GM18507 (cell line): ENCODE measurements around the gene IL13.
"Not testable (repeated sequence)": the region's sequence is repeated elsewhere in the genome, so short reads cannot be mapped to it uniquely, and the experiment has no call there.

Source experiments
- DNase-seq: peaks from one replicate; pipeline ENCODE4 v3.0.0; 2011; ENCODE audit warnings: low read depth; ENCODE audit not compliant: insufficient read length; ENCODE audit errors: extremely low spot score
- FAIRE-seq: peaks from 2 replicates; lab custom pipeline; 2011; peaks lifted over from hg19 to GRCh38; lab: Jason Lieb, UNC

The IL13 gene

DNA sequence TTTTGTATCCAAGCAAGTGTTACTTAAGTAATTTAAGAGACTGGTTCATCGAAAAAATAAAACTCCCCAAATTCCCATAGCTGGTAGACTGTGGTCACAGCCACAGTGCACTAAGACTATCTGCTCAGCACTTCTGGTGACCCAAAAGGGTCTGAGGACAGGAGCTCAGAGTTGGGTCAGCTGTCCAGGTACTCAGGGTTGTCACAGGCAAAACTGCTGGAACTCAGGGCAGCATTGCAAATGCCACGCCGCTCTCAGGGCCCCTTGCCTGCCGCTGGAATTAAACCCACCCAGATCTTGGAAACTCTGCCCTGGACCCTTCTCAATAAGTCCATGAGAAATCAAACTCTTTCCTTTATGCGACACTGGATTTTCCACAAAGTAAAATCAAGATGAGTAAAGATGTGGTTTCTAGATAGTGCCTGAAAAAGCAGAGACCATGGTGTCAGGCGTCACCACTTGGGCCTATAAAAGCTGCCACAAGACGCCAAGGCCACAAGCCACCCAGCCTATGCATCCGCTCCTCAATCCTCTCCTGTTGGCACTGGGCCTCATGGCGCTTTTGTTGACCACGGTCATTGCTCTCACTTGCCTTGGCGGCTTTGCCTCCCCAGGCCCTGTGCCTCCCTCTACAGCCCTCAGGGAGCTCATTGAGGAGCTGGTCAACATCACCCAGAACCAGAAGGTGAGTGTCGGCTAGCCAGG is at the start of gene IL13:
Gene IL13 (plus strand): TSS at position 498 of the 705 bp plus-strand sequence. CDS start 14 bp downstream, at position 512.
- FAIRE-seq (no peak), DNase-seq (no peak)

- DNase-seq (no peak), FAIRE-seq (peak; percentile 9)
Observed at GRCh38 chr5:132611965-132612364, 46.0 kb upstream of the IL13 start.

GRCh38 chr5:132612846-132613245 is 45.1 kb upstream of the IL13 start:
- DNase-seq (no peak), FAIRE-seq (peak; percentile 55)

- FAIRE-seq (no peak), DNase-seq (no peak)
Observed at GRCh38 chr5:132621699-132622098, 36.3 kb upstream of the IL13 start.

DNA sequence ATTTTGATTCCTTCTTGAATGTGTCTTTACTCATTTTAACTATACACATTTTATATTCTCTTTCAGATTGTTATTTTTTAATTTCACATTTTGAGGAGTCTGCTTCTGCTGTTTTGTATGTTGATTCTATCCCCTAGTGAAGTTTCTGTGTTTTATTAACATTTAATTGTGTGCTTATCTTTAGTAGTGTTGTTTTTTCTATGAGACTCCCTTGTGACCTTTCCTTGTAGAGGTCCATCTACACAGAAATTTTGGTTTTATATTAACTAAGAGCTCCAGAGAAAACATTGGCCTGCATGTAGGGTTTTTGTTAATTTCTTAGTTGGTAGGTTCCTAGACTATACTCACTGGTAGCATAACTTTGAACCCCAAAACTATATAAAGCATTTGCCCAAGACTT is 35.4 kb upstream of the IL13 start:
- FAIRE-seq, result peak; percentile 29
- DNase-seq, result no peak

DNA sequence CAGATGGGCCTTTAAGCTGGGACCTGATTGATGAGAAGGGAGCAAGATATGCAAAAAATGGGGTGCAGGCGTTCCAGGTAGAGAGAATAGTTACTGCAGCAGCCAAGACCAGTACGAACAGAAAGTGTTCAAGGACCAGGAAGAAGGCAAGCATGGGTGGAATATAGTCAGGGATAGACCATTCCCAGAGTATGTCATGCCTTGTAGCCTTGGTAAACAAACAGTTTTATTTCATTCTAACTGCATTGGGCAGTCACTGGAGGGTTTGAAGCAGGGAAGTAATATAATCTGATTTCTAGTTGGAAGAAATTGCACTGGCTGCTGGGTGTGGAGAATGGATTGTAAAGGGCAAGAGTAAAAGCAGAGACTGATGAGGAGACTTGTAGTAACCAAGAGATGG is 30.5 kb upstream of the IL13 start:
- FAIRE-seq (no peak), DNase-seq (no peak)

GRCh38 chr5:132628814-132629213 is 29.2 kb upstream of the IL13 start:
- no peak for DNase-seq
- peak; percentile 64 for FAIRE-seq

DNA sequence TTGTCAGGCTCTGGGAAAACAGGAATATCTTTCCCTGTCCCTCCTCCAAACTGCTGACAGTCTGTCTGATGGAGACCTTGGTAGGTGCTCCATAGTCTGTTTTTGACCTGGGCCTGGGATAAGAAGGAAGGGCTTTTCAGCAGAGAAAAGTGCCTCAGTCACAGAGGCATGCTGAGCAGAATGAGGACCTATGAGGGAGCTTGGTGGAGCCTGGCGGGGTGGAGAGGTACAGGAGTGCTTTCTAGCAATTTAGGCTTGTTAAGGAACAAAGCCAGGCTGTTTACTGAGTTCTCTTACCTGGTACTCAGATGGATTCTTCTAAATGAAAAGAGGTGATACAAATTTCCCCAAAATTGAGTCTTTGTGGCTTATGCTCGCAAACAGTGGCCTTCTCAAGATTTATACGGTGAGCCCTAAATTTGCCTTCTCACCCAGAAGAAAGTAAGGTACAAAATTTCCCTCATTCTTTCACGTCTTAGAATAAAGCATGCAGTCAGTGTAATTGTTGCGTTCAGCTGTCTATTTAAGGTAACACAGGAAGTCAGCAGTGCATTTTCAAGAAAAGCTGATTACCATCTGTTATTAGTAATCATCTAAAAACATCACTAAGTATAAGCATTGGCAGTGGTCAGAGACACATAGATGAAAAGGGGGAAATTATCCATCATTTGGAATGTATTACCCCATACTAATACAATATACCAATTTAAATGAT is 28.6 kb upstream of the IL13 start:
- peak; percentile 59 for FAIRE-seq
- DNase-seq, result no peak

GRCh38 chr5:132633587-132633986 is 24.4 kb upstream of the IL13 start:
- not testable (repeated sequence) for FAIRE-seq, DNase-seq

DNA sequence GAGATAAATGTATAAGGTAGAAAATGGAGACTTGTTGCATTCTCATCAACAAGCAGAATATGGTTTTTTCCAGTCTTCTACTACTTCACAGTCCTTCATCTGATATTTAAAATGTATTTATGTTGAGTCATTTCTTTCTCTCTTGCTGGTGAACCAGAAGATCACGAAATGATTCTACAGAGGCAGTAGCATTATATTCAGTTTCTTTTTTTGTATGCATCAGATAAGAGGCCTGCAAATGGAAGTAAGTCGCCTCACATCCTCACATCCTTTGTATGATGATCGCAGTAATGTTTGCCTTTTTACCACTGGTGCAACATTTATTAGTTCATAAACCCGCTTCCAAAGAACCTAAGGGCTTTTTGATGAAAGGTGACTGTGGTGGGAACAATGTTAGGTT is 22.1 kb upstream of the IL13 start:
- FAIRE-seq (peak; percentile 84), DNase-seq (no peak)

- FAIRE-seq, result no peak
- DNase-seq, result no peak
Observed at GRCh38 chr5:132637241-132637640, 20.7 kb upstream of the IL13 start.

DNA sequence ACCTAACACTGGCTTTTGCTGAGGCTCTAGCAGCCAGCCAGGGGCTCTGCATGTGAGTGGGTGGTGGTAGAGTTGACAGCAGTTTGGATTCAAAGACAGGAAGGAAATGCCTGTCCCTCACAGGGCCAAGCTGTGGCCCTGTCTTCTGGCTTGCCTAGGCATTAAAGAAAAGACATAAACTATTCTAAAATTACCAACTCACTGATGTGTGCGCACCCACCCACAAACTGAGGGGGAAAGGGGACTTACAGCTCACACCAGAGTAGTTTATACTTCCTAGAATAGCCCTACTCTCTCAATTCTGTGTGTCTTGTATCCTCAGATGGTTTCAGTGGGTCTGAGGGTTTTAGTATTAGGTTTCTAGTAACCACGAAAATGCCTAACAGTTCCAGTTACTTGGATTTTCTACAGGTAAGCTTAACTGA is 18.3 kb upstream of the IL13 start:
- FAIRE-seq (peak; percentile 97), DNase-seq (no peak)

- peak; percentile 71 for FAIRE-seq
Observed at GRCh38 chr5:132640613-132641012, 17.4 kb upstream of the IL13 start.

GRCh38 chr5:132641241-132641723 is 16.7 kb upstream of the IL13 start:
- DNase-seq (no peak), FAIRE-seq (peak; percentile 78)

More at GRCh38 chr5:132640613-132641012, 17.4 kb upstream of the IL13 start:
- no peak for DNase-seq

DNA sequence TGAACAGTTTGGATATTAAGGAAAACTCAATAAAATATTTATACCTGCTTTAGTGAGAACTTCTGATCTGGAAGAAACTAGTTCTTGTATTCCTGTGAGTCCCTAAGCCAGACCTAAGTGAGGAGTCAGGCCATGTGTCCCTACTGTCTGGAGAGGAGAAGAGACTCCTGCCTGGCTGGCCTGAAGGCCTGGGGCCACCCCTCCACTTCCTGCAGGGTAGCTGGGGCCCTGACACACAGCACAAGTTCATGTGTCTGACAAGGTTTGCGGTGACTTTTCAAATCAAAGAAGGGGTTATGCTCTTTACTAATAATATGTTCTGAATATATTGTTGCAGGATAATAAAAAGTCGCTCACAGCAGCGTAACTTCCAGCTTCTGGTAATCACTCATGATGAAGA is 16.1 kb upstream of the IL13 start:
- DNase-seq, result no peak
- FAIRE-seq, result no peak

DNA sequence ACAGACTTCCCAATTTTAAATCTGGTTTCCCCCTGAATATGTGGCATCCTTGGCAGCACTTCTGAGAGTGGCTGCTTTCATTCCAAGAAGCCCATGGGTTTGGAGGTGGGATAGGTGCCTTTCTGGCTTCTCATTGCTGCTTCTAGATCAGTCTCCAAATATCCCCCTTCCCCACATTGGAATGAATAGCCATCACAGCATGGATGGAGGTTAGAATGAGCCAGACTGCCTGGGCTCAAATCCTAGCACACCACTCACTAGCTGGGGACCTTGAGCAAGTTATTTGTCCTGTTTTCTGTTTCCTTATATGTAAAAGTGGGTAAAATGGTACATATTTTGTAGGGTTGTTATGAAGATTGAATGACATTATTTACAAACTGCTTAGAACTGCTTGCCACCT is 13.8 kb upstream of the IL13 start:
- FAIRE-seq (no peak), DNase-seq (no peak)

DNA sequence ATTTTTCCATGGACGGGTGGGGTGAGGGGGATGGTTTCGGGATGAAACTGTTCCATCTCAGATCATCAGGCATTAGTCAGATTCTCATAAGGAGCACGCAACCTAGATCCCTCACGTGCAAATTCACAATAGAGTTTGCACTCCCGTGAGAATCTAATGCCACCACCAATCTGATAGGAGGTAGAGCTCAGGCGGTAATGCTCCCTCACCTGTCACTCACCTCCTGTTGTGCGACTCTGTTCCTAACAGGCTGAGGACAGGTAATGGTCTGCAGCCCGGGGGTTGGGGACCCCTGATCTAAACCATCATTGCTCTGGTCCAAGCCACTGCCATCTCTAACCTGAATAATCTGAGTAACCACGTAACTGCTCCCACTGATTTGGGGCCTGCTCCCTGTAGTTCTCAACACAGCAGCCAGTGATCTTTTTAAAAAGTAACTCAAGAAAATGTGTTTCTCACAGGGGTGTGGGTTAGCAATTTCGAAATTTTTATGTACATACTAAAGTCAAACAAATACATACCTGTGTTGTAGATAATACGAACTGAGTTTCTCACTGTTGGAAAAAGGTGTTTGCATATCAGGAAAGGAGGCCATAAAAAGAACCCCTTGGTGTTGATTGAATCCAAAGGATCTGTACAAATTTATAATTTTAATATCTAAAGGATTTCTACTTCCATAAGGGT is 11.2 kb upstream of the IL13 start:
- DNase-seq (no peak), FAIRE-seq (no peak)

GRCh38 chr5:132647473-132647872 is 10.5 kb upstream of the IL13 start:
- DNase-seq (no peak), FAIRE-seq (no peak)

- FAIRE-seq (no peak), DNase-seq (no peak)
Observed at GRCh38 chr5:132648355-132648754, 9.6 kb upstream of the IL13 start.

DNA sequence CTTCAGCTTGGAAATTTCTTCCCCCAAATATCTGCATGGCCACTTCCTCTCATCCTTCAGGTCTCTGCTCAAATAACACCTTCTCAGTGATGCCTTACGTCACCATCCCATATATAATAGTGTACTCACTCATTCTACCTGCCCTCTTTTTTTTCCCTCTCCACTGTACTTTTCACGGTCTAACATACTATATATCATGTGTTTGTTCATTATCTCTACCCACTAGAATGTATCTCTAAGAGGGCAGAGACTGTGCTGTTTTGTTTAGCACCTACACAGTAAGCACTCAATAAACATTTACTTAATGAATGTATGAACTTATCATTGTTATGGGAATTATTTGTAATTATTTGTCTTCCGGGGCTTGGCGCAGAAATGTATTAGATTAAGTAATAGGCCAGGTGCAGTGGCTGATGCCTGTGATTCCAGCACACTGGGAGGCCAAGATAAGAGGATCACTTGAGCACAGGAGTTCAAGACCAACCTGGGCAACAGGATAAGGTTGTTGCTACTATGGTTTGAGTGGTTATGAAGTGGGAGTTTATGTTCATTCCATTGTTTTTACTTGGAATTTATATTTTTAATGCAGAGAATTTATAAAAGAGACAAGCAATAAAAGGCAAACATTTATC is 6.0 kb upstream of the IL13 start:
- DNase-seq (no peak), FAIRE-seq (no peak)
